GM21423 (cell line): Measurements from ENCODE around the gene CELF1.
A peak's percentile ranks its signal among the peaks of the same experiment; 100 is the strongest.
"Not testable (repeated sequence)": the region's sequence is repeated elsewhere in the genome, so short reads cannot be mapped to it uniquely, and the experiment has no call there.

Experiments used
- ATAC-seq: cut with Tn5 transposase; IDR thresholded peaks from one replicate; pipeline ENCODE4 v1.9.1; 2021; ENCODE audit warnings: mild to moderate bottlenecking, moderate library complexity; ENCODE audit not compliant: unreplicated experiment

Gene CELF1

DNA sequence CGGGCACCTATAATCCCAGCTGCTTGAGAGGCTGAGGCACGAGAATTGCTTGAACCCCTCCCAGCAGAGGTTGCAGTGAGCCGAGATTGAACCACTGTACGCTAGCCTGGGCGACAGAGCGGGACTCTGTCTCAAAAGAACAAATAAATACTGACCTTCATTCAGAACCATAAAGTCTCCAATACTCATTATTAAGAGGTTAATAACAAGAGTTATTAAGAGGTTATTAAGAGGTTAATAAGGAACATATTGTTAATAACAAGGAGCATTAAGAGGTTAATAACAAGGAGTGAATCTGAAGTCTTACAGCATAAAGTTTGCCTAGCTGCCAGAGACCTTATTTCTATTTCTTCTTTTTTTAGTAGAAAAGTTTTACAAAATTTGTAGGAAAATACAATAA lies 7.6 kb downstream of the CELF1 start:
- no peak for ATAC-seq

- ATAC-seq: no peak
Observed at GRCh38 chr11:47541070-47541469, 11.9 kb downstream of the CELF1 start.

- no peak for ATAC-seq
Observed at GRCh38 chr11:47539681-47540039, 13.3 kb downstream of the CELF1 start.

DNA sequence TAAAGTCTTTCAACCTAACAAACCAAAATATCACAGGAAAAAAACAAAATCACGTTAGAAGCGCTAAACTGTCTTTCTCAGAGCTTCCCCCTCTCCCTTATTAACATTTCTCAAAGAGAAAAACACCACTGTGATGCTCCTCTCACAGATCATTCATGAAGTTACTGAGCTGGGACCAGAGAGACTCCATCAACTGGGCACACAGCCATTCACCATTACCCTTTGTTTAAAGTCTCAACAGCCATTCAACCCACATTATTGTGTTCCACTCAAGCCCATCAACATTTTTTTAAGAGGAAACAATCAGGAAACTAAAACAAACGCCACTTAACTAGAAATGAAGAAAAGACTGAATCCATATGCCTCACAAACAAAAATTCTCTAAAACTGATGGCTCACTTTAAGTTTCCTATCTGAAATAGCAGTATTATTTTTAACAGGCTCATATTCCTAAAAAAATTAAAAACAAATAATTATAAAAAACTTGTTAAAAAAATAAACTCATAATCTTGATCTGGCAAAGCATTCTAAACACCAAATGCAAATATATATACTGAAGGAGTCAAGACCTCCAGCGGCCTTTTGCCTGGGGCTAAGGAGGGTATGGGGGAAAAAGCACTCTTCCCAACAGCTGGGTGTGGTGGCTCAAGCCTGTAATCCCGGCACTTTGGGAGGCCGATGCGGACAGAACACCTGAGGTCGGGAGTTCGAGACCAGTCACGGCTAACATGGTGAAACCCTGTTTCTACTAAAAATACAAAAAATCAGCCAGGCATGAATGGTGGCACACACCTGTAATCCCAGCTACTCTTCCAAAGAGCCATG lies 14.0 kb downstream of the CELF1 start:
- no peak for ATAC-seq

- ATAC-seq: no peak
Observed at GRCh38 chr11:47536915-47537314, 16.0 kb downstream of the CELF1 start.

DNA sequence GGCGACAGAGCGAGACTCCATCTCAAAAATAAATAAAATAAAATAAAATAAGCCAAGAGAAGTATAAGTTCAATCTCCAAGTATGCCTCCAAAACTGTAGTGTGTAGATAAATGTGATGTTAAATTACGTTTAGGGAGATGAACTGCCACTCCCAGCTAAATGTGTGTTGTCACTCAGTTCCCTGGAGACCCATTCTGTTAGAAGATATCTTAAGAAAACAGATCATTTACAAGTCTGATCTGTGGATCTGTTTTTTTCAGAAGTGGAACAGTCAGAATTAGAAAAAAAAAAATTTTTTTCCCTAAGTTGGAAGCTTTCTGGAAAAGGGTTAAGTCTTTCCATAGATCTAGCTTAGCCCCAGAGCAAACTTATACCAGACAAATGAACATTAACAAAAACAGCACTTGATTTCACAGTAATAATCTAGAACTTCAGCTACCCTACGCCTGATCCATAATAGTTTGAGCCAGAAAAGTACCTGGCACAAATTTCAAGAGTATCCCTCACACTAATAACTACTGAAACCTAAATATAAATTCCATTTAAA lies 18.2 kb downstream of the CELF1 start:
- no peak for ATAC-seq

DNA sequence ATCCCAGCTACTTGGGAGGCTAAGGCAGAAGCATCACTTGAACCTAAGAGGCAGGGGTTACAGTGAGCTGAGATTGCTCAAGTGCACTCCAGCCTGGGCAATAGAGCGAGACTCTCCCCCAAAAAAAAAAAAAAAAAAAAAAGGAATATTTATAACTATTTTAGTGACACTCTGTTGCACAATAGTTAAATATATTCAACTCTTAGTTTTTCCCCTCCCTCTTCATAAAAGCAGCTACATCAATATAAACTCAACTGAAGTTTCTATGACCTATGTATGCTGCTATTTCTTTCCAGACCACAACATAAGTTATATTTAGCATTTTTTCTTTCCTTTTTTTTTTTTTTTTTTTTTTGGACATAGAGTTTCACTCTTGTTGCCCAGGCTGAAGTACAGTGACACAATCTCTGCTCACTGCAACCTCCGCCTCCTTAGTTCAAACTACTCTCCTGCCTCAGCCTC lies 19.2 kb downstream of the CELF1 start:
- no peak for ATAC-seq

GRCh38 chr11:47532597-47533213 lies 20.2 kb downstream of the CELF1 start:
- no peak for ATAC-seq

- no peak for ATAC-seq
Observed at GRCh38 chr11:47531666-47532065, 21.3 kb downstream of the CELF1 start.

DNA sequence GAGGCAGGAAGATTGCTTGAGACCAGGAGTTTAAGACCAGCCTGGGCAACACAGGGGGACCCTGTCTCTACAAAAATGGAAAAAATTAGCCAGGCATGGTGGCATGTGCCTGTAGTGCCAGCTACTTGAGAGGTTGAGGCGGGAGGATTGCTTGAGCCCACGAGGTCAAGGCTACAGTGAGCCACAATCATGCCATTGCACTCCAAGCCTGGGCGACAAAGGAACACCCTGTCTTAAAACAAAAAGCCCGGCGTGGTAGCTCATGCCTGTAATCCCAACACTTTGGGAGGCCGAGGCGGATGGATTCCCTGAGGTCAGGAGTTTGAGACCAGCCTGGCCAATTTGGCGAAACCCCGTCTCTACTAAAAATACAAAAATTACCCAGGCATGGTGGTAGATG lies 22.2 kb downstream of the CELF1 start:
- not testable (repeated sequence) for ATAC-seq

DNA sequence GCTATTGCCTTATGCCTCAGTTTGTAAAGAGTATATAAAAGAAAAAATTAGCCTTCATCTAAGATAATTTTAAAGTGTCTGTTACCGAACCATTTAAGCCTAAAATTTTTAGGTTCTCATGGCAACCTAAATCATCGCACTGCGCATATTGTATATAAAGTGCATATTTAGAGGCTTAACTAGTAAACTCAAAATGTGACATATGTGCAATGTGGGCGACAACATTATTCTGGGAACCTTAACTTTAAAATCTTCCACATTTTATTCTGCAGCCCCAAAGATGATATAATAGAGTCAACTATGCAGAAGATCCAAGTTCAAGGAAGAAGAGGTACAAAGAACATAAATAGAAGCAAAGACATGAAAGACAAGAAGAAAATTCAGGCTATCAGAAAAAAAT lies 23.0 kb downstream of the CELF1 start:
- ATAC-seq: no peak

DNA sequence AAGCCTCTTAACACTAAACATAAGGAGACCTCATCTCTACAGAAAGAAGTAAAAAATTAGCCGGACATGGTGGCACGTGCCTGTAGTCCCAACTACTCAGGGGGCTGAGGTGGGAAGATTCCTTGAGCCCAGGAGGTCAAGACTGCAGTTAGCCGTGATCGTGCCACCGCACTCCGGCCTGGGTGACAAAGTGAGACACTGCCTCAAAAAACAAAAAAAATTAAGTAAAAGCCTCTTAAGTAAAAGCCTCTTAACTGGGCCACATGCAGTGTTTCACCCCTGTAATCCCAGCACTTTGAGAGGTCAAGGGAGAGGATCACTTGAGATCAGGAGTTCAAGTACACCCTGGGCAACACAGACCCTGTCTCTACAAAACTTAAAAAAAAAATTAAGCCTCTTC lies 25.7 kb downstream of the CELF1 start:
- ATAC-seq: no peak

- ATAC-seq: not testable (repeated sequence)
Observed at GRCh38 chr11:47526032-47526431, 26.9 kb downstream of the CELF1 start.

DNA sequence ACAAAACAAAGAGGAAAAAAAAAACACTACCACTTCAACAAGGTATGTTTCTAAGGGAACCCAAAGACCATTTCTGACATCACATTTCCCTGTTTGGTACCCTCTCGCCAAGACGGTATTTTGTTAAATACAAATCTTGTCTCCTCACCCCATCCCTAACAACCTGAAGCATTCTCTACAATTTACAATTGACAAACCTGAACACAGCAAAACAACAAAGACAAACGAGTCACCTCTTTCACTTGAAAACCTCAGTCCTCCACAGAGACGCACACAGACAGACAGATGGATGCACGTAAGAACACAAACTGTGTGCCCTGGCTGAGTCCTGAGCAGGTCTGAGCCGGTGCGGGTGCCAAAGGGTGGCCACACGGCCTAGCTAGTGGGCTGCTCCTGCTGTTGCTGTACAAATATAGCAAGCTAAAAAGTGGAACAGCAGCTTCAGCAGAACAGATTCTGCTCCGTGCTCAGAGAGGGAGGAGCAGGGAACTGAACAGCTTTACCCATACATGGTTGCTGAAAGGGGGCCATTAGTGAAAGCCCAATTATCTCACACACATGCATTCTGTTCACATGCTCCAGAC lies 28.5 kb downstream of the CELF1 start:
- ATAC-seq: no peak

DNA sequence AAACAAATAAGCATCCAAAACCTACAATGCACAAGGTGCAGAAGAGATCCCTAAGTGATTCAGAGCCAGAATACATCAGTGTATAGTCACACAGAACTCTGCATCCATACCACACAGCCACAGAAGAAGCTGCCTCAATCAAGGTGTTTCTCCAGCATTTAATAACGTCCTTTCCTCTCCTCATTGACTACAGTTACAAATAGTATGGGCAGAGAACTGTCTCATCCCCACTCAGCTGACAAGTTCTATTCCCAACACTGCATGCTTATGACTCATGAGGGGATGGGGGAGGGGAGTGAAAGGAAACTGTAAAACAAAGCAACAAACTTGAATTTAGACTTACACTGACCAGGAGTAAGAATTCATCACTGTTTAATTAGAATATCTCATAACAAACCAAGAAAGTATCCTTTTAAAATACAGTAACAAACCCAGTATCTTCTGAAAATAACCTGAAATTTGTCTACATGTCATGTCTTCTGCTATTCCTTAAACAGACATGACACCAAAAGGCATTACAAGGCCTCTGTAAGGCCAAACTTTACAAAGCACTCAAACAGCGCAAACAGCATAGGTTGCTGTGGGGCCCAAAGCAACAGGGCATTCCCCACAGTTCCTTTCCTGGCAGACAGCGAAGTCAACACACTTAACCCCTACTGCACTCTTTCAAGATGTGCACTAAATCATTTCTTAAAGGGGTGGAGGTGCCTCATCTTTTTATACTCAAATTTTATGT lies 29.3 kb downstream of the CELF1 start:
- peak; percentile 54 for ATAC-seq

DNA sequence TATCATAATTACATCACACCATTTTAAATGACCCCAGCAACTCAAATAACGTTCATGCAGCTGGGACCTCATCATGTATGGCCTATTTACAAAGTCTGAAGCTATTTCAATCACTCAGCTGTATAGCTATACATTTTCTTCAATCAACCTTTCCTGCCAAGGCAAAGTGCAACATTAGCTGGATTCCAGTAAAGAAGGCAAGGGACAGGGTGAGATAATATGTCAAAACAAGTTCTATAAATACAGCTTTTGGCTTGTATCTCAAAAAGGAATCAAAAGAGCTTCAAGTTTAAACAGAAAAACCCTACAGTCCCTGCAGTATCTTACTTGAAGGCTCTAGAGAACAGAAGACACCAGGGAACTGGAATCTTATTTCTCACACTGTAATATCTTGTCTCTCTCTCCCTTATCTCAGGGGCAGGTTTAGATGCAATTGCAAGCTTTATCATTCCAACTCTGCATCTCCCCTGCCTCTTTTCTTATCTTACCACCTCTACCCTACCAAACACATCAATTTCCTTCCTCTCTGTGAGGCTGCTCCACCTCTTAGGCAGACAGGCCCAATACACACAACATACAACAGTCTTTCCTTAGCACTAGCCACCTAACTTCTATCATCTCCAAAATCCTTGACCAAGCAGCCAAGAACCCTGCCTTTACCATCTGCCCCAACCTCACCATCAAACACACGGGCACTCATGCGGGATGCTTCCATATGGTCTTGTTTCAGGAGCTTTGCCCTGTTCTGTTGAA lies 34.5 kb downstream of the CELF1 start:
- ATAC-seq: no peak

GRCh38 chr11:47516984-47517853 lies 35.7 kb downstream of the CELF1 start:
- no peak for ATAC-seq

- no peak for ATAC-seq
Observed at GRCh38 chr11:47516155-47516554, 36.8 kb downstream of the CELF1 start.

- ATAC-seq: peak; percentile 34
Observed at GRCh38 chr11:47514825-47515647, 37.9 kb downstream of the CELF1 start.
